ENCODE results near the gene CNTNAP4.

- TF ChIP-seq CTCF (IDR thresholded peaks at IDR 0.05) (no peak), RCOR1 (IDR thresholded peaks at IDR 0.05; ENCODE audit: low read depth, low read length) (no peak), HDAC2 (IDR thresholded peaks at IDR 0.05) (no peak), POLR2A (IDR thresholded peaks at IDR 0.05; ENCODE audit: low read length) (no peak), JUNB (IDR thresholded peaks at IDR 0.05) (no peak), SMC3 (IDR thresholded peaks at IDR 0.05) (no peak), FOSL2 (IDR thresholded peaks at IDR 0.05) (no peak), FOSL2 (CRISPR knock-in tag; IDR thresholded peaks at IDR 0.05) (no peak), KDM1A (IDR thresholded peaks at IDR 0.05; ENCODE audit: low read depth) (no peak), PHF8 (IDR thresholded peaks at IDR 0.05; ENCODE audit: borderline replicate concordance, low read depth) (no peak), JUN (IDR thresholded peaks at IDR 0.05) (no peak), RAD21 (conservative IDR thresholded peaks at IDR 0.05 in 1 of 2, IDR thresholded peaks at IDR 0.05 in 1 of 2) (no peak), NR3C1 (IDR thresholded peaks at IDR 0.05) (no peak), ZFP36 (IDR thresholded peaks at IDR 0.05; ENCODE audit: borderline replicate concordance, partially characterized antibody) (no peak)
These were observed 39.7 kb upstream of the CNTNAP4 start for GRCh38 chr16:76237471-76237870.

All from A549 (cell line).